H1 (cell line): Measurements from ENCODE around the gene TRPM6. TPM values are rescaled to one million over a fixed set of nuclear protein-coding genes. Genes with fewer than 3 reads are reported as not detected.

ENCODE experiments used
- CTBP2 ChIP-seq: IDR thresholded peaks from 2 replicates; pipeline ENCODE4 v1.7.0; 2011; ENCODE audit warnings: borderline replicate concordance, mild to moderate bottlenecking, moderate library complexity, mixed read lengths, low read length; ENCODE audit not compliant: insufficient read depth, insufficient read length
- NRF1 ChIP-seq: IDR thresholded peaks from 2 replicates; pipeline ENCODE4 v1.6.1; 2011; ENCODE audit warnings: mild to moderate bottlenecking, low read depth, low read length, improper control_type of control experiment
- polyA plus RNA-seq, 7 experiments: library from polyadenylated mRNA; depleted of rRNA in 3 of 7; stranded (reverse) in 5 of 7; unstranded in 2 of 7; fragments of >200 nt in 5 of 7; fragments of 200-250 nt in 2 of 7; gene quantifications; 1 replicate in 5 of 7; 2 replicates in 1 of 7; 4 replicates in 1 of 7; pipeline versions ENCODE4 v1.2.1 to v1.2.3, GENCODE V29; 2011 to 2013; ENCODE audit warnings: missing spikeins in 2 of 7, mixed read lengths in 2 of 7
- total RNA-seq: library from RNA; stranded (reverse); fragmentation: NEBNext Ultra II Directional; extraction: Animal tissue kit (Norgen Biotek cat#: 25700); gene quantifications from 2 replicates; pipeline ENCODE4 v1.2.1, GENCODE V29; 2021

Gene TRPM6
- total and polyA plus RNA-seq, 2 of the 8 experiments (the other 6 are each of a cell fraction or from before 2014, with no cell fraction given), result 0.45 to 1.5 TPM

DNA sequence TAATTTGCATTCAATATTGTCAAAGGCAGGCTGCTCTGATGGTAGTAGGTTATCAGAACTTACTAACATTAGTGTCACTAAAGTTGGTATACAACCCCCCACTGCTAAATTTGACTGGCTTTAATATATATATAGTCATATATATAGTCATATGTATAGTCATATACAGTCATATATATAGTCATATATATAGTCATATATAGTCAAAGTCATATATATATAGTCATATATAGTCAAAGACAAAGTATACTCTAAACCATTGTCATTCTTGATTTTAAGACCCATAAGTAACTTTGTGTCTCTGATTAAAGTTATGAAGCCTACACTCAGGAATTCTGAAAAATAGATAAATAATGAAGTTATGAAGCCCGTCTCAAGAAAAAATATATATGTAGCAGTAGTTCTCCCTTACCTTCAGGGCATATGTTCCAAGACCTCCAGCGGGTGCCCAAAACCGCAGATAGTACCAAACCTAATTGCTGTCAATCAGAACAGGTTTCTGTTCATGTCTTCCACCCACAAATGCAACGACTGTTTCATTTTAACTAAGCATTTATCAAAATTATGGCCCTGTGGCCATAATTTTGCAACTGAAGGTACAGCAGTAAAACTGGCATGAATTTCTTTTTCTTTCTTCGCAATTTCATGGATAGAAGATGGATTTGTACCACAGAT lies 40.1 kb downstream of the TRPM6 start (continued):
- TF ChIP-seq CTBP2 (no peak), NRF1 (no peak)
